Fibroblast of lung (primary cell): Measurements from ENCODE around the gene FAM110D. TPM values are rescaled to one million over a fixed set of nuclear protein-coding genes. Genes with fewer than 3 reads are reported as not detected.

Experiments
- DNase-seq, 2 donors: peaks; one replicate each; pipeline versions ENCODE4 v3.0.0 to v3.0.0-alpha.2; 2010; ENCODE audit warnings: low read depth in 2 of 2
- H2AFZ ChIP-seq: 2 replicates; pipeline ENCODE4 v1.5.1; 2012; ENCODE audit warnings: low read length, control low read depth, inconsistent platforms
- H3K27ac ChIP-seq: 2 replicates; pipeline ENCODE4 v1.5.1; 2011; ENCODE audit warnings: low read length, control low read depth; ENCODE audit not compliant: insufficient read depth
- H3K27me3 ChIP-seq: 2 replicates; pipeline ENCODE4 v1.5.1; 2011; ENCODE audit warnings: mild to moderate bottlenecking, low read length; ENCODE audit not compliant: control insufficient read depth, insufficient read depth
- H3K36me3 ChIP-seq: 2 replicates; pipeline ENCODE4 v1.5.1; 2011; ENCODE audit warnings: low read length; ENCODE audit not compliant: control insufficient read depth, insufficient read depth
- H3K4me1 ChIP-seq: 2 replicates; pipeline ENCODE4 v1.5.1; 2011; ENCODE audit warnings: low read length; ENCODE audit not compliant: control insufficient read depth, insufficient read depth; ENCODE audit errors: extremely low read depth
- H3K4me2 ChIP-seq: 2 replicates; pipeline ENCODE4 v1.5.1; 2011; ENCODE audit warnings: low read length, control low read depth; ENCODE audit not compliant: insufficient read depth; ENCODE audit errors: extremely low read depth
- H3K4me3 ChIP-seq, 4 experiments: fragments of 200-600 bp in 1 of 4; sonication (generic) in 1 of 4; replicated peaks in 1 of 4; 2 replicates each; pipeline ENCODE4 v1.5.1; 2011 to 2016; ENCODE audit warnings: low read length in 4 of 4, low read depth in 3 of 4, mild to moderate bottlenecking in 3 of 4, control low read depth in 2 of 4, inconsistent platforms in 1 of 4, mixed read lengths in 1 of 4; ENCODE audit not compliant: insufficient read depth in 1 of 4; ENCODE audit errors: control extremely low read depth in 1 of 4
- H3K79me2 ChIP-seq: 2 replicates; pipeline ENCODE4 v1.5.1; 2012; ENCODE audit warnings: mild to moderate bottlenecking, low read length, inconsistent platforms; ENCODE audit not compliant: control insufficient read depth, insufficient read depth
- H3K9ac ChIP-seq: 2 replicates; pipeline ENCODE4 v1.5.1; 2011; ENCODE audit warnings: mild to moderate bottlenecking, low read length, control low read depth; ENCODE audit not compliant: insufficient read depth
- H3K9me3 ChIP-seq: 2 replicates; pipeline ENCODE4 v1.5.1; 2012; ENCODE audit warnings: low read depth, low read length; ENCODE audit not compliant: control insufficient read depth, insufficient read depth
- H4K20me1 ChIP-seq: 2 replicates; pipeline ENCODE4 v1.5.1; 2011; ENCODE audit warnings: low read length; ENCODE audit not compliant: control insufficient read depth, insufficient read depth; ENCODE audit errors: extremely low read depth
- EZH2 ChIP-seq: IDR thresholded peaks from 2 replicates; pipeline ENCODE4 v1.5.1; 2012; ENCODE audit warnings: low read length, control low read depth, mild to moderate bottlenecking; ENCODE audit errors: missing control alignments
- polyA plus RNA-seq, 2 donors: library from polyadenylated mRNA; depleted of rRNA in 1 of 2; stranded (reverse) in 1 of 2; unstranded in 1 of 2; fragments of >200 nt; gene quantifications; 2 replicates each; pipeline ENCODE4 v1.2.1, GENCODE V29; 2011 to 2012; ENCODE audit warnings: missing spikeins in 1 of 2
- total RNA-seq: library from RNA; depleted of rRNA; stranded (reverse); fragments of >200 nt; gene quantifications from 2 replicates; pipeline ENCODE4 v1.2.1, GENCODE V29; 2014
- TF ChIP-seq, protein P1 (sequence below), 2 donors: IDR thresholded peaks in 1 of 2; conservative IDR thresholded peaks in 1 of 2; 1 replicate in 1 of 2; 2 replicates in 1 of 2; pipeline ENCODE4 v1.5.1; 2011 to 2012; ENCODE audit warnings: low read length in 2 of 2, control low read depth in 1 of 2, inconsistent platforms in 1 of 2, low read depth in 1 of 2, mild to moderate bottlenecking in 1 of 2

The FAM110D gene
- total and polyA plus RNA-seq, 2 donors (not counting 1 experiment from before 2014, with no cell fraction given), result not detected

DNA sequence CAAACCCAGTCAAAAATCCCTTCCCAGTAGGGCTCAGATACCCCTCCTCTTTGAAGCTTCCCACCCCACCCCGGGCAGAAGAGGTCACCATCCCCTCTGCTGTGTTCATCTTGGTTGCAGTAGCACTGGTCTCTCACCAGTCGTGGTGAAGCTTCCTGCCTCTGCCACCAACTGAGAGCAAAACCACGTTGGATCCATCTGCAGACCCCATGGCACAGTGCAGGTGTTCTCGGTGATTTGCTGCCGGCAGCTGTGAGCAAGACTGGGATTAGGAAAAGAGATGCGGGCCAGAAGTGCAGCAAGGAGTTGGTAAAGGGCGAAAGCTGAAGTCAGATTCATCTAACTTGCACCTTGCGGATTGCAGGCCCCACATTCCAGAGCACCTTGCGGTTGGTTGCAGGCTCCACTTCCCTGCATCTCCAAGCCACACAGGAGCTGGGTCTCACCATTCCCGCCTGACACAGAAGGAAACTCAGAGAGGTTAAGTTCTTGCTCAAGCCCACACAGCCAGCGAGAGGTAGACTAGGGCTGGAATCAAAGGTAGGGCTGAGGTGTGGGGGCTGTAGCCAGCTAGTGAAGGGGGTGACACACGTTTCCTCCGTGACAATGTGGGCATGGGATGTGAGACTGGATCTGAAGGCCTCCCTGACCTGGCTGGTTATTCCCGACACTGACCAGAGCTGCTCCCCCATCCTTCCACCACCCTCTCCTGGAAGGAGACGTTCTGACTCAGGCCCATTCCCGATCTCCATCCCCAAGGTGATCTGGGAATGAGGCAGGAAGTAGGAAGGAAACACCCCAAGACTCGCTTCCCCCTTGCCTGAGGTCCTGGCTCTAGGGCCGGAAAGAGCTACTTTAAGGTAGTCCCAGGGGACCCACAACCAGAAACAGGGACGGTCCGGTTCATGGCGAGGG lies 3.3 kb upstream of the FAM110D start:
- Histone ChIP-seq H3K9me3 (no peaks in the 10 kb centered on the region), H3K36me3 (no peaks in the 10 kb centered on the region), H3K27me3 (peaks cover 15% of the 10 kb centered on the region), H3K4me1 (no peaks in the 10 kb centered on the region), H3K27ac (no peak overlapping the region), H2AFZ (no peak overlapping the region), H3K9ac (no peak overlapping the region), H3K4me2 (no peak overlapping the region), H3K79me2 (no peaks in the 10 kb centered on the region), H4K20me1 (no peaks in the 10 kb centered on the region), H3K4me3 (no peak overlapping the region)
- DNase-seq, result no peak
- no peak for TF ChIP-seq EZH2
- TF ChIP-seq, protein P1, sequence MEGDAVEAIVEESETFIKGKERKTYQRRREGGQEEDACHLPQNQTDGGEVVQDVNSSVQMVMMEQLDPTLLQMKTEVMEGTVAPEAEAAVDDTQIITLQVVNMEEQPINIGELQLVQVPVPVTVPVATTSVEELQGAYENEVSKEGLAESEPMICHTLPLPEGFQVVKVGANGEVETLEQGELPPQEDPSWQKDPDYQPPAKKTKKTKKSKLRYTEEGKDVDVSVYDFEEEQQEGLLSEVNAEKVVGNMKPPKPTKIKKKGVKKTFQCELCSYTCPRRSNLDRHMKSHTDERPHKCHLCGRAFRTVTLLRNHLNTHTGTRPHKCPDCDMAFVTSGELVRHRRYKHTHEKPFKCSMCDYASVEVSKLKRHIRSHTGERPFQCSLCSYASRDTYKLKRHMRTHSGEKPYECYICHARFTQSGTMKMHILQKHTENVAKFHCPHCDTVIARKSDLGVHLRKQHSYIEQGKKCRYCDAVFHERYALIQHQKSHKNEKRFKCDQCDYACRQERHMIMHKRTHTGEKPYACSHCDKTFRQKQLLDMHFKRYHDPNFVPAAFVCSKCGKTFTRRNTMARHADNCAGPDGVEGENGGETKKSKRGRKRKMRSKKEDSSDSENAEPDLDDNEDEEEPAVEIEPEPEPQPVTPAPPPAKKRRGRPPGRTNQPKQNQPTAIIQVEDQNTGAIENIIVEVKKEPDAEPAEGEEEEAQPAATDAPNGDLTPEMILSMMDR (conservative IDR thresholded peaks at IDR 0.05 in 1 of 2, IDR thresholded peaks at IDR 0.05 in 1 of 2; ENCODE audit: low read depth in 1 of 2, low read length in 2 of 2), result no peak

DNA sequence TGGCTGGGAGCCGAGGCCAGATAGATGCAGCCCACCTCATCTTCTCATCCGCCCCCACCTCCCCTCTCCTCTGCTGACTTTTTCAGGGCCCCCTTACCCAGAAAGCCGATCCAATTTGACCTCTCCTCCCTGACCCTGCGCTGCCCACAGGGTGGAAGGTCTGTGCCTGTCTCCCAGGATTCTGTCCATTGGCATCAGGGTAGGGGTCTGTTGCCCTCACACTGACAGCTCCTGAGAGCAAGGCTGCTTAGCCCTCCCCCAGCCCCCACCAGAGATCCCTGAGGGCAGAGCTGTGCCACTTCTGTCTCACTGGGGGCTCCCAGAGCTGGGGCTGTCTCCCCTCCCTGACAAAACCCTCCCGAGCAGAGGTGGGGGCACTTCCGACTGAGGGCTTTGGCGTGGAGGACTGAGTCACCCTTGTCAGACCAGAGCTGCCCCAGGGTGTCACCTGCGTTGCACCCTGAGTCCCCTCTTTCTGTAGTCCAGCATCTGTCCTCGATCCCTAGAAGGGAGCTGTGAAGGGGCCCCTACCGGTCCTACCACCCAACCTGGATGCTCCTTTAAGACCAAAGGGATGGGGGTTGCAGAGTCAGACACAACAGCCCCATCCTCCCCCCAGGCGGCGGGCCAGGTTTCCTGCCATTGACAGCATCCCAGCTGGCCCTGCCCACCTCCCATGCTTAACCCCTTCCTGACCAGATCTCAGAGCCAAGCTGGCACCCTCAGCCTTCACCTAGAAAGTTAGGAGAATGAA lies 2.4 kb upstream of the FAM110D start:
- TF ChIP-seq, protein P1 (conservative IDR thresholded peaks at IDR 0.05 in 1 of 2, IDR thresholded peaks at IDR 0.05 in 1 of 2; ENCODE audit: low read depth in 1 of 2, low read length in 2 of 2), result no peak
- TF ChIP-seq EZH2, result no peak
- Histone ChIP-seq H3K36me3 (no peaks in the 10 kb centered on the region), H2AFZ (no peak overlapping the region), H3K27ac (no peak overlapping the region), H3K27me3 (peaks cover 12% of the 10 kb centered on the region), H3K4me2 (no peak overlapping the region), H3K9me3 (no peaks in the 10 kb centered on the region), H3K4me3 (no peak overlapping the region), H4K20me1 (no peaks in the 10 kb centered on the region), H3K9ac (no peak overlapping the region), H3K4me1 (peaks cover 1% of the 10 kb centered on the region), H3K79me2 (no peaks in the 10 kb centered on the region)
- no peak for DNase-seq

DNA sequence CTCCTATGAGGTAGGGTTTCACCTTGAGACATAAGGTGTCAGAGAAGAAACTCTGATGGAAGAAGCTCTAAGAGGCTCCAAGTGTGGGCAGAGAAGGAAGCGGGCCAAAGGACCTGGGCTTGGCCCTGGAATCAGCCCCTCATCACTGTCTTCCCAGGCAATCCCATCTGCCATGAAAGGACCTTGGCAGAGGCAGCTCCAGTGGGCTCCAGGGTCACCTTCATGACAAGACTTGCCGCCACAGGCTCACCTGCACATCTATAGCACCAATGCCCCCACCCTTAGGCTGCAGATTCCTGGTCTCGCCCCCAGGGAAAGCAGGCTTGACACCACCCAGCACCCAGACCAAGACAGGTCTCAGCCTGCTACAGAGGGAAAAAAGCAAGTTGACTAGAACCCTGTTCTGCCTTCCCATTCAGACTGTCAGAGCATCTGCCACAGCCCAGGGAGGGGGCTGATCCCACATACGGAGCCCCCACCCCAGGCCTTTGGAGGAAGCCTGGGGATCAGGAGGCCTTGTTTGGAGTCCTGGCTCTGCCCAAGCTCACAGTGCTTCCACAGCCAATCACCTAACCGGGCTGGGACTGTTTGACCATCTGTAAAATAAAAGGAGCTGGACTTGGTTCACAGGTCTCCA lies 490 bp upstream of the FAM110D start:
- H3K27me3 ChIP-seq, result peaks cover 10% of the 10 kb centered on the region
- no peak for DNase-seq
- no peak overlapping the region for H3K27ac ChIP-seq
- no peaks in the 10 kb centered on the region for H3K9me3 ChIP-seq
- no peak overlapping the region for H3K9ac ChIP-seq
- no peaks in the 10 kb centered on the region for H4K20me1 ChIP-seq
- H3K36me3 ChIP-seq, result no peaks in the 10 kb centered on the region
- TF ChIP-seq, protein P1 (conservative IDR thresholded peaks at IDR 0.05 in 1 of 2, IDR thresholded peaks at IDR 0.05 in 1 of 2; ENCODE audit: low read depth in 1 of 2, low read length in 2 of 2), result no peak
- TF ChIP-seq EZH2, result no peak
- H3K4me3 ChIP-seq, result no peak overlapping the region
- peaks cover 2% of the 10 kb centered on the region for H3K4me1 ChIP-seq
- H3K4me2 ChIP-seq, result no peak overlapping the region
- no peaks in the 10 kb centered on the region for H3K79me2 ChIP-seq
- H2AFZ ChIP-seq, result no peak overlapping the region
